Ovary (tissue), 9 donors: Measurements from ENCODE around the gene CDKAL1. TPM values are rescaled to one million over a fixed set of nuclear protein-coding genes. Genes with fewer than 3 reads are reported as not detected.

ENCODE experiments used
- DNase-seq, 5 donors: peaks; one replicate each; pipeline ENCODE4 v3.0.0-alpha.2; 2019 to 2020
- H3K27ac ChIP-seq, 2 donors: fragments of 200-600 bp; one replicate each; pipeline versions ENCODE4 v1.5.1 to v1.8.0; 2019 to 2022
- H3K27me3 ChIP-seq: fragments of 200-600 bp; one replicate; pipeline ENCODE4 v1.8.0; 2022
- H3K36me3 ChIP-seq: fragments of 200-600 bp; sonication (generic); one replicate; pipeline ENCODE4 v1.5.1; 2019
- H3K4me1 ChIP-seq: one replicate; pipeline ENCODE4 v1.8.1; 2013; ENCODE audit warnings: mild to moderate bottlenecking, moderate library complexity; ENCODE audit not compliant: insufficient read depth
- H3K4me3 ChIP-seq: fragments of 200-600 bp; sonication (generic); one replicate; pipeline ENCODE4 v1.5.1; 2017
- H3K9me3 ChIP-seq, 2 donors: fragments of 200-600 bp in 1 of 2; sonication (generic) in 1 of 2; one replicate each; pipeline versions ENCODE4 v1.5.1 to v1.8.1; 2013 to 2019; ENCODE audit warnings: mild to moderate bottlenecking in 1 of 2, moderate library complexity in 1 of 2
- EP300 ChIP-seq: sonication (generic); formaldehyde crosslinking; IDR thresholded peaks from one replicate; pipeline ENCODE4 v1.6.1; 2017; ENCODE audit warnings: antibody characterized with exemption
- POLR2A ChIP-seq: fragments of 450-650 bp; IDR thresholded peaks from one replicate; pipeline ENCODE4 v1.6.1; 2017; ENCODE audit warnings: antibody characterized with exemption, mild to moderate bottlenecking, moderate library complexity
- WGBS, 3 donors: extraction: QIAGEN DNeasy Blood & Tissue Kit in 1 of 3; methylation state at CpG; one replicate each; pipeline versions ENCODE4 v1.1.5 to v1.1.7; 2013 to 2017; 5-methylcytosine and 5-hydroxymethylcytosine counted together
- intact Hi-C, 4 donors: fragments of 100-400 bp; cut with DNase I; formaldehyde crosslinking; loops; one replicate each; pipeline versions ENCODE4 v1.11.0 to v1.15.1; 2022 to 2023
- polyA plus RNA-seq, 2 donors: library from polyadenylated mRNA; stranded (reverse); fragments of 200-250 nt in 1 of 2; fragments of 350-450 nt in 1 of 2; fragmentation: Illumina TruSeq in 1 of 2; extraction: RNeasy Lipid Tissue Mini Kit (QIAGEN cat#74804) in 1 of 2; gene quantifications; one replicate each; pipeline ENCODE4 v1.2.3, GENCODE V29; 2013 to 2014
- total RNA-seq, 7 donors: library from RNA; depleted of rRNA in 2 of 7; stranded (reverse); fragments of >200 nt in 2 of 7; fragmentation: NEBNext Ultra II Directional in 3 of 7; extraction: Animal tissue kit (Norgen Biotek cat#: 25700) in 3 of 7; gene quantifications; one replicate each; pipeline versions ENCODE4 v1.1.0 to v1.2.4, GENCODE V29; 2016 to 2023
- TF ChIP-seq, protein P1 (sequence below), 3 donors: fragments of 450-650 bp in 2 of 3; fragments of 200-600 bp in 1 of 3; IDR thresholded peaks; one replicate each; pipeline versions ENCODE4 v1.5.1 to v1.8.0; 2016 to 2022; ENCODE audit warnings: antibody characterized with exemption in 3 of 3, mild to moderate bottlenecking in 1 of 3
- donor health status: DM: no; HTN: no; CAD: no; lungs with moderate emphysema.
- donor health status: DM: no; HTN: no; CAD: no.
- donor health status: Bipolar disorder and iron deficiency.
- donor health status: DM: yes; HTN: yes; CAD: no.
- donor health status: DM: no; HTN: no; CAD: no.
- donor health status: DM: yes; HTN: yes; CAD: no.

Gene CDKAL1
- total and polyA plus RNA-seq, 9 donors: 6.8 to 21.3 (median 18.9) TPM

GRCh38 chr6:21222656-21223055, 688.4 kb downstream of the CDKAL1 start:
- H3K36me3 ChIP-seq: no peaks in the 10 kb centered on the region
- 91 to 96% (median 94%) methylated on average over 7 of the region's 7 CpGs for WGBS, 3 donors
- no peak overlapping the region for H3K27ac ChIP-seq
- intact Hi-C loops: no loop called here
- no peak overlapping the region for H3K4me3 ChIP-seq
- no peak for TF ChIP-seq EP300
- TF ChIP-seq, protein P1, sequence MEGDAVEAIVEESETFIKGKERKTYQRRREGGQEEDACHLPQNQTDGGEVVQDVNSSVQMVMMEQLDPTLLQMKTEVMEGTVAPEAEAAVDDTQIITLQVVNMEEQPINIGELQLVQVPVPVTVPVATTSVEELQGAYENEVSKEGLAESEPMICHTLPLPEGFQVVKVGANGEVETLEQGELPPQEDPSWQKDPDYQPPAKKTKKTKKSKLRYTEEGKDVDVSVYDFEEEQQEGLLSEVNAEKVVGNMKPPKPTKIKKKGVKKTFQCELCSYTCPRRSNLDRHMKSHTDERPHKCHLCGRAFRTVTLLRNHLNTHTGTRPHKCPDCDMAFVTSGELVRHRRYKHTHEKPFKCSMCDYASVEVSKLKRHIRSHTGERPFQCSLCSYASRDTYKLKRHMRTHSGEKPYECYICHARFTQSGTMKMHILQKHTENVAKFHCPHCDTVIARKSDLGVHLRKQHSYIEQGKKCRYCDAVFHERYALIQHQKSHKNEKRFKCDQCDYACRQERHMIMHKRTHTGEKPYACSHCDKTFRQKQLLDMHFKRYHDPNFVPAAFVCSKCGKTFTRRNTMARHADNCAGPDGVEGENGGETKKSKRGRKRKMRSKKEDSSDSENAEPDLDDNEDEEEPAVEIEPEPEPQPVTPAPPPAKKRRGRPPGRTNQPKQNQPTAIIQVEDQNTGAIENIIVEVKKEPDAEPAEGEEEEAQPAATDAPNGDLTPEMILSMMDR (IDR thresholded peaks at IDR 0.05): no peak
- no peak for TF ChIP-seq POLR2A
- DNase-seq: no peak
- H3K9me3 ChIP-seq: no peaks in the 10 kb centered on the region
- H3K4me1 ChIP-seq: no peaks in the 10 kb centered on the region
- H3K27me3 ChIP-seq: no peaks in the 10 kb centered on the region

DNA sequence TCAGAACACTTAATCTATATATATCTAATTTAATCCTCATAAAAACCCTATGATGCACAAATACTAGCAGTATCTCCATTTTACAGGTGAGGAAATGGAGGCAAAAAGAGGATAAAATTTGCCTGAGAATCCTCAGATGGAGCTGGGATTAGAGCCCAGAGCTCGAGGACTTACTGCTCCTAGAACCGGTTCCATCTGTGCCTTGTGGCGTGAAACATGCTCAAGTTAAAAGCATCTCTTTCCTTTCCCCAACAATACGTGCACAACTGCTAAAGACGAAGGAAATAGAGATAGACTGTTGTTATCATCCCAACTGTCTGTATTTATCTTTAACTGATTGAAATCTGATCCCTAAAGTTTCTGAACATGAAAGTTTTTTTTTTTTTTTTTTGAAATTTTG, 691.7 kb downstream of the CDKAL1 start:
- no peaks in the 10 kb centered on the region for H3K9me3 ChIP-seq
- no peak for DNase-seq
- intact Hi-C loops: no loop called here
- no peaks in the 10 kb centered on the region for H3K27me3 ChIP-seq
- 93 to 95% (median 95%) methylated on average over 5 of the region's 5 CpGs for WGBS, 3 donors
- TF ChIP-seq, protein P1 (IDR thresholded peaks at IDR 0.05): no peak
- TF ChIP-seq POLR2A (no peak), EP300 (no peak)
- H3K4me3 ChIP-seq: no peak overlapping the region
- H3K36me3 ChIP-seq: no peaks in the 10 kb centered on the region
- no peaks in the 10 kb centered on the region for H3K4me1 ChIP-seq
- H3K27ac ChIP-seq: no peak overlapping the region

- WGBS, 3 donors: 83 to 92% (median 92%) methylated on average over 6 of the region's 6 CpGs
- TF ChIP-seq EP300 (no peak), POLR2A (no peak)
- TF ChIP-seq, protein P1 (IDR thresholded peaks at IDR 0.05): no peak
- no peak overlapping the region for H3K27ac ChIP-seq
- H3K27me3 ChIP-seq: no peaks in the 10 kb centered on the region
- no peak overlapping the region for H3K4me3 ChIP-seq
- H3K36me3 ChIP-seq: no peaks in the 10 kb centered on the region
- no peaks in the 10 kb centered on the region for H3K9me3 ChIP-seq
- no peaks in the 10 kb centered on the region for H3K4me1 ChIP-seq
- intact Hi-C loops: no loop called here
- DNase-seq: no peak
Observed at GRCh38 chr6:21227486-21227885, 693.2 kb downstream of the CDKAL1 start.

DNA sequence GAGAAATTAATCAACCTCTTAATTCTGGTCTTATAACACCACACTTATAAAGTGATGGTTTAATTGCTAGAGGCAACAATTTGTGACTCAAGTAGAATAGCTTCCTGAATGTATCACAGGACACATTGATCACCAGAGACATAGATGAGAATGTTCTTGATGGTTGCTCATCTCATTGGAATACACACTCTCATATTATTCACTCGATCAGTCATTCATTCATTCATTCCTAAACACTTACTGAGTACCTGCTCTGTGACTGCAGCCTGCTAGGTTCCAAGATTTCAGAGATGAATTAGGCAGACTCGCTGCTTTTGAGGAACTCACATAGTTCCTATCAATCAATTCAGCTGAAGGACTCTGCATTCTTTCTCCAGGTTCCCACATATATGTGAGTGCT, 694.2 kb downstream of the CDKAL1 start:
- Histone ChIP-seq H3K4me1 (no peaks in the 10 kb centered on the region), H3K36me3 (no peaks in the 10 kb centered on the region), H3K27me3 (no peaks in the 10 kb centered on the region), H3K4me3 (no peak overlapping the region), H3K27ac (no peak overlapping the region), H3K9me3 (no peaks in the 10 kb centered on the region)
- no peak for TF ChIP-seq POLR2A
- TF ChIP-seq, protein P1 (IDR thresholded peaks at IDR 0.05): no peak
- no peak for TF ChIP-seq EP300
- intact Hi-C loops: no loop called here
- no peak for DNase-seq
- 93 to 96% (median 94%) methylated on average over 2 of the region's 2 CpGs for WGBS, 3 donors
